AG04449 (cell line): ENCODE measurements around the gene SLC16A3.
"Not testable (repeated sequence)": the region's sequence is repeated elsewhere in the genome, so short reads cannot be mapped to it uniquely, and the experiment has no call there.

ENCODE experiments used
- CTCF ChIA-PET: fragments of 350-600 bp; formaldehyde crosslinking; extraction: SDS; loops from one replicate; lab custom pipeline; 2021; ENCODE audit warnings: antibody characterized with exemption; lab: Yijun Ruan, JAX
- POLR2A ChIA-PET: fragments of 400-600, 350-600 bp; formaldehyde crosslinking; extraction: SDS; loops from one replicate; lab custom pipeline; 2020; ENCODE audit warnings: antibody characterized with exemption, inconsistent platforms; lab: Yijun Ruan, JAX
- DNase-seq: peaks from one replicate; pipeline ENCODE4 v3.0.0-alpha.2; 2010; ENCODE audit warnings: low read depth, low spot score
- H3K4me3 ChIP-seq: 2 replicates; pipeline ENCODE4 v1.5.1; 2011; ENCODE audit warnings: low read depth, mild to moderate bottlenecking, control low read depth, low read length
- TF ChIP-seq, protein P1 (sequence below): IDR thresholded peaks from one replicate; pipeline ENCODE4 v1.5.1; 2011; ENCODE audit warnings: mild to moderate bottlenecking, moderate library complexity, low read length, control low read depth, inconsistent platforms; ENCODE audit not compliant: insufficient read depth; ENCODE audit errors: missing control alignments

The SLC16A3 gene

DNA sequence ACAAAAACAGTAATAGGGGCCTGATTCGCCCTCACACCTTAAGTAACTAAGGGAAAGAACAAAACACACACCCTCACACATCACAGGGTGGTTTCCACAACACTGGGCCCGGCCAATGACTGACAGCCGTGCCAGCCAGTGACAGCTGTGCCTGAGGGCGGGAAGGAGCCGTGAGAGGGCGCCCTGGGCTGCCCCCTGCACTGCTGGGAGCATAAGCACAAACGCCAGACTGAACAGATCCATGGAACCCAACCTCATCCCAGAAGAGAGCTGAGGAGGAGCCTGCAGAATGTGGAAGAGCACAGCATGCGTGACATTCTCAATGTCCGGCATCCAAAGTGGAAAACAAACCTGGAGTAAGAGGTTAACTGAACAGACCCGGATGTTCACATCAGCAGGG is 28.6 kb downstream of the SLC16A3 start:
- TF ChIP-seq, protein P1, sequence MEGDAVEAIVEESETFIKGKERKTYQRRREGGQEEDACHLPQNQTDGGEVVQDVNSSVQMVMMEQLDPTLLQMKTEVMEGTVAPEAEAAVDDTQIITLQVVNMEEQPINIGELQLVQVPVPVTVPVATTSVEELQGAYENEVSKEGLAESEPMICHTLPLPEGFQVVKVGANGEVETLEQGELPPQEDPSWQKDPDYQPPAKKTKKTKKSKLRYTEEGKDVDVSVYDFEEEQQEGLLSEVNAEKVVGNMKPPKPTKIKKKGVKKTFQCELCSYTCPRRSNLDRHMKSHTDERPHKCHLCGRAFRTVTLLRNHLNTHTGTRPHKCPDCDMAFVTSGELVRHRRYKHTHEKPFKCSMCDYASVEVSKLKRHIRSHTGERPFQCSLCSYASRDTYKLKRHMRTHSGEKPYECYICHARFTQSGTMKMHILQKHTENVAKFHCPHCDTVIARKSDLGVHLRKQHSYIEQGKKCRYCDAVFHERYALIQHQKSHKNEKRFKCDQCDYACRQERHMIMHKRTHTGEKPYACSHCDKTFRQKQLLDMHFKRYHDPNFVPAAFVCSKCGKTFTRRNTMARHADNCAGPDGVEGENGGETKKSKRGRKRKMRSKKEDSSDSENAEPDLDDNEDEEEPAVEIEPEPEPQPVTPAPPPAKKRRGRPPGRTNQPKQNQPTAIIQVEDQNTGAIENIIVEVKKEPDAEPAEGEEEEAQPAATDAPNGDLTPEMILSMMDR = no peak
- POLR2A ChIA-PET = no interaction called here
- no peak for DNase-seq

DNA sequence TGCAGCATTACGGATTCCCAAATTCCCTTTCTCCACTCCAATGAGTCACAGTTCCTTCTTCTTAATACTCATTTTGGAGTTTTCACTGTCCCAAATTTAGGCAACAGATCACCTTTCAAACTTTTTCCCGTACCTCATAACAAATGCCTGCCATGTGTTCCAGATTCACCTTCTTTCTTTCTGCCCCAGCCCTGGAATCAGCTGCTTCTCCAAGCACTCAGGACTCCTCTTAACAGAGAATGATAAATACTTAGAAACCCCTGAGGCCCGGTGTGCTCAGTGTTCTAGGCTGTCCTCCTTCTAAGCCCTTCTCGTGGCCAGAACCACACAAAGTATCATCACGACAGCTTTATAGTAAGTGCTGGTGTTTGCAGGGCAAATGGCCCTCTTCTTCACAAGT is 29.7 kb downstream of the SLC16A3 start:
- ChIA-PET CTCF (no interaction called here), POLR2A (no interaction called here)
- DNase-seq = no peak
- H3K4me3 ChIP-seq = no peak overlapping the region
- TF ChIP-seq, protein P1 = no peak

More for the DNA sequence above, 28.6 kb downstream of the SLC16A3 start:
- CTCF ChIA-PET = no interaction called here
- H3K4me3 ChIP-seq = no peak overlapping the region

DNA sequence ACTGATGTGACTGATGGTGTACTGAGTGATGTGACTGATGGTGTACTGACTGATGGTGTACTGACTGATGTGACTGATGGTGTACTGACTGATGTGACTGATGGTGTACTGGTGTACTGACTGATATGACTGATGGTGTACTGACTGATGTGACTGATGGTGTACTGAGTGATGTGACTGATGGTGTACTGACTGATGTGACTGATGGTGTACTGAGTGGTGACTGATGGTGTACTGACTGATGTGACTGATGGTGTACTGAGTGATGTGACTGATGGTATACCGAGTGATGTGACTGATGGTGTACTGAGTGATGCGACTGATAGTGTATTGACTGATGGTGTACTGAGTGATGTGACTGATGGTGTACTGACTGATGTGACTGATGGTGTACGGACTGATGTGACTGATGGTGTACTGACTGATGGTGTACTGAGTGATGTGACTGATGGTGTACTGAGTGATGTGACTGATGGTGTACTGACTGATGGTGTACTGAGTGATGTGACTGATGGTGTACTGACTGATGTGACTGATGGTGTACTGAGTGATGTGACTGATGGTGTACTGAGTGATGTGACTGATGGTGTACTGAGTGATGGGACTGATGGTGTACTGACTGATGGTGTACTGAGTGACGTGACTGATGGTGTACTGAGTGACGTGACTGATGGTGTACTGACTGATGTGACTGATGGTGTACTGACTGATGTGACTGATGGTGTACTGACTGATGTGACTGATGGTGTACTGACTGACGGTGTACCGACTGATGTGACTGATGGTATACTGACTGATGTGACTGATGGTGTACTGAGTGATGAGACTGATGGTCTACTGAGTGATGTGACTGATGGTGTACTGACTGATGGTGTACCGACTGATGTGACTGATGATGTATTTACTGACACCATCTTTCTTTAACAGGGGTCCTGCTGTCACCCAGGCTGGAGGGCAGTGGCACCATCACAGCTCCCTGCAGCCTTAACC is 31.4 kb downstream of the SLC16A3 start:
- CTCF ChIA-PET, DNase-seq, H3K4me3 ChIP-seq, POLR2A ChIA-PET: not testable (repeated sequence)

DNA sequence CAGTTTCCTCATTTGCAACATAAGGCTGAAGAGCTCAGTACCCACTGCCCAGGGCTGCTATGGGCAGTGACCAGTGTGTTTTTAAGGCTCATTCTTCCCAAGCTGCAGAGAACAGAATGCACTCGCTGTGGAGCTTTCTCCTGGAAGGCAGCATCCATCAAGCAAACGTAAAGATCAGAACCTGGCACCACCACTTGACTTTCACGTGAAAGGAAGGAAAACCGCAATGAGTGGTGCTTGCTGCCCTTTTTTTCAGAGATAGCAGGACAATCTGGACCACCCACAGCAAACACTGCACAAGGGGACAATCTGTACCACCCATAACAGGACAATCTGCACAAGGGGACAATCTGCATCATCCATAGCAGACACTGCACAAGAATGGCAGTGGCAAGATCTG is 33.5 kb downstream of the SLC16A3 start:
- no peak for DNase-seq
- ChIA-PET POLR2A (no interaction called here), CTCF (no interaction called here)
- TF ChIP-seq, protein P1 = no peak
- no peak overlapping the region for H3K4me3 ChIP-seq

DNA sequence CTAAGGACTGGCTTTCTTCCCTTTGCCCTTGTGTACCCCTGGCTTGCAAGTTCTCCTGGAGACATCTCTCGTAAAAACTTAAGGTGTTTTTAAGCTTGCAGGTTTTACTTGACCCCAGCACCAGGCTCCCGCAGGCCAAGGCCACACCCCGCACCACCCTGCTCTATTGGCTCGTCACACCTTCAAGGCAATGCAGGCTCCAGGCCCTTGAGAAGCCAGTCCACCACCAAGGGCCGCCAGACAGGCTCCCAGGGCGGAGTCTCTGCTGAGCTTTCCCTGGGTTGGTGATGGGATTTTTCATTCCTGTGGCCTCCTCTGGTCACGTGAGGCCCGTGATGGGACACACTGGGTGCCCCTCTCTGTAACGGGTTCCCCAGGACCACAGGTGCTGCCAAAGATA is 34.8 kb downstream of the SLC16A3 start:
- TF ChIP-seq, protein P1 = no peak
- H3K4me3 ChIP-seq = no peak overlapping the region
- DNase-seq = no peak
- POLR2A ChIA-PET = no interaction called here
- CTCF ChIA-PET = interaction anchor here (1.0 to 1.3 kb wide), 2 partner anchors 8 to 12 kb away, joined by 3 read pairs; no protein-coding TSS in a partner anchor

DNA sequence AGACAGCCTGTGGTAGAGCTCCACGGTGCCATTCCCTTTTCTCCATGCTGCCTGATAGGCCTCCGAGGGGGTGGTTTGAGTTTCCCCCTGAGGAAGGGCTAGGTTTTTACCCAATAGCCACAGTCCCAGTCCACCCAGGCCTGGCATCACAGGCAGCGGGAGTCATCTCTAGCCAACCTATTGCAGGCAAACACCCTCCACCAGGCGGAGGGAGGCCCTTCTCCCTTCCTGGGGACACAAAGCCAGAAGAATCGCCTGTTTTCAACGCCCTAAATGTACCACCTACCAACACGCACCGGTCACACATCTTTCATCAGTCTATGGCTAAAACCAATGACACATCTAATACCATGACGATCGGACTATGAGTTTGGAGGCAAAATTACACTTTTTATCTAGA is 37.3 kb downstream of the SLC16A3 start:
- TF ChIP-seq, protein P1 = no peak
- DNase-seq = no peak
- POLR2A ChIA-PET = no interaction called here
- CTCF ChIA-PET = interaction anchor here (1.6 kb wide), 1 partner anchor 83 kb away, joined by 4 read pairs; no protein-coding TSS in a partner anchor
- H3K4me3 ChIP-seq = no peak overlapping the region
